ENCODE data around the gene FBLN2. TPM values are rescaled to one million over a fixed set of nuclear protein-coding genes. Genes with fewer than 3 reads are reported as not detected.

FBLN2 gene
- total RNA-seq, 1 donor from 2014 or later = 94.3 TPM

DNA sequence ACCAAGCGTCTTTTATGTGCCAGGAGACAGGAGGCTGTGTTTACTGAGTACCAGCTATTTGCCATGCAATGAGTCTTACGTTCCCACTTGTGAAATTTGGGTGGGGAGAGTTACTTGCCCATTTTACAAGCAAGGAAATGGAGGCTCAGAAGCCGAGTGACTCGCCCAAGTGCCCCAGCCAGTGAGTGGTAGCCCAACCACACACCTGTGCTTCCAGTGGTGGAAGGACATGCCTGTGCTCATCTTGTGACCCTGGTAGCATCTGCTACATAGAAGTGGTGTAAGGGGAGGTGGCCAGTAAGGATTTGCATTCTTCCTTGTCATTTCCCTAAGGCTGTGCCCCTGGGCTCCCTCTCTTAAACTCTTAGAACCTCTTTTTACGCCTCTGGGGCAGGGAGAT is 49.3 kb downstream of the FBLN2 start:
- intact Hi-C loops (cut with DNase I) = no loop called here
- Histone ChIP-seq H3K4me1 (peaks cover 52% of the 10 kb centered on the region), H3K27me3 (no peaks in the 10 kb centered on the region), H3K36me3 (no peaks in the 10 kb centered on the region), H3K4me3 (no peak overlapping the region), H3K27ac (peak overlapping the region; percentile 56), H3K9me3 (no peaks in the 10 kb centered on the region)
- no peak for TF ChIP-seq POLR2A (IDR thresholded peaks at IDR 0.05)
- TF ChIP-seq, protein P1, sequence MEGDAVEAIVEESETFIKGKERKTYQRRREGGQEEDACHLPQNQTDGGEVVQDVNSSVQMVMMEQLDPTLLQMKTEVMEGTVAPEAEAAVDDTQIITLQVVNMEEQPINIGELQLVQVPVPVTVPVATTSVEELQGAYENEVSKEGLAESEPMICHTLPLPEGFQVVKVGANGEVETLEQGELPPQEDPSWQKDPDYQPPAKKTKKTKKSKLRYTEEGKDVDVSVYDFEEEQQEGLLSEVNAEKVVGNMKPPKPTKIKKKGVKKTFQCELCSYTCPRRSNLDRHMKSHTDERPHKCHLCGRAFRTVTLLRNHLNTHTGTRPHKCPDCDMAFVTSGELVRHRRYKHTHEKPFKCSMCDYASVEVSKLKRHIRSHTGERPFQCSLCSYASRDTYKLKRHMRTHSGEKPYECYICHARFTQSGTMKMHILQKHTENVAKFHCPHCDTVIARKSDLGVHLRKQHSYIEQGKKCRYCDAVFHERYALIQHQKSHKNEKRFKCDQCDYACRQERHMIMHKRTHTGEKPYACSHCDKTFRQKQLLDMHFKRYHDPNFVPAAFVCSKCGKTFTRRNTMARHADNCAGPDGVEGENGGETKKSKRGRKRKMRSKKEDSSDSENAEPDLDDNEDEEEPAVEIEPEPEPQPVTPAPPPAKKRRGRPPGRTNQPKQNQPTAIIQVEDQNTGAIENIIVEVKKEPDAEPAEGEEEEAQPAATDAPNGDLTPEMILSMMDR (IDR thresholded peaks at IDR 0.05) = no peak
- TF ChIP-seq POLR2AphosphoS5 (IDR thresholded peaks at IDR 0.05; ENCODE audit: insufficient read depth in 1 of 2, low read depth in 1 of 2) = no peak
- no peak for DNase-seq (ENCODE audit: extremely low spot score in 2 of 2)

DNA sequence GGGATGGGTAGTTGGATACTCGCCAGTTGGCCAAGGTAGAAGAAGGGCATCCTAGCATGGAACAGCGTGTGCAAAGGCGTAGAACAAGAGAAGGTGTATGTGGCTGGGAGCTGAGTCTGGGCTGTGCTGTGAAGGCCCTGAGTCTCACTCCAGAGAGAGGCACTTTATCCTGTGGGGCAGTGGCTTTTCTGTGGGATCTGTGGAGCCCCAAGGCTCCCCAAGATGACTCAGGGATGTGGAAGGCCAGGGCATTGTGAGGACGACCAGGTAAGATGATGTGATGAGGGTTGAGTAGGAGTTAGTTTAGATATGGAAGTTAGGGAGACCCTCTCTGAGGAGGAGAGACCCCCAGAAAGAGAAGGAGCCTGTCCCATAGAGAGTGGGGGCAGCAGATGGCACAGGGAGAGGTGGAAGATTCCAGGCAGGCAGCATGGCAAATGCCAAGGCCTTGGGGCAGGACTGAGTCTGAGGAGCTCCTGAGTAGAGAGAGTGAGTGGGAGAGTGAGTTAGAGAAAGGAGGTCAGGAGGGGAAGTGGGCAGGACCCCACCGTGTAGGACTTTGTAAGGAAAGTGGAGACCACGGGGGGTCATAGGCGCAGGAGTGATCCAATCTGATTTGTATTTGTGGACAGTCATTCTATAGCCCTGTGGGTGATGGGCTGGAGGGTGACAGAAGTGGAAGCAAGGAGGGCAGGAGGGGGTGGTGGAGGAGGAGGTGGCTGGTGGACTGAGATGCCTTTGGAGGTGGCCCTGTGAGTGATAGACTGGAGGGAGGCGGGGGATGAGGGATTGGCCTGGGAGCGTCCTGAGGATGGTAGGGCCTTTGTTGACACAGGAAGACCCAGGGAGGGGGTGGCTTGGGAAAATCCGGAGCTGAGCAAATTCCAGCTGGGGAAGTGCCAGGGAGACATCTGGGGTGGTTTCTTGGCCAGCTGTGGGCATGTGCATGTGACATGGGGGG is 50.3 kb downstream of the FBLN2 start:
- Histone ChIP-seq H3K4me1 (peaks cover 42% of the 10 kb centered on the region), H3K27ac (peak overlapping the region; percentile 56), H3K4me3 (no peak overlapping the region), H3K36me3 (no peaks in the 10 kb centered on the region), H3K9me3 (no peaks in the 10 kb centered on the region), H3K27me3 (no peaks in the 10 kb centered on the region)
- intact Hi-C loops (cut with DNase I) = no loop called here
- TF ChIP-seq, protein P1 (IDR thresholded peaks at IDR 0.05) = no peak
- TF ChIP-seq POLR2A (IDR thresholded peaks at IDR 0.05) = no peak
- no peak for TF ChIP-seq POLR2AphosphoS5 (IDR thresholded peaks at IDR 0.05; ENCODE audit: insufficient read depth in 1 of 2, low read depth in 1 of 2)
- DNase-seq (ENCODE audit: extremely low spot score in 2 of 2) = no peak

DNA sequence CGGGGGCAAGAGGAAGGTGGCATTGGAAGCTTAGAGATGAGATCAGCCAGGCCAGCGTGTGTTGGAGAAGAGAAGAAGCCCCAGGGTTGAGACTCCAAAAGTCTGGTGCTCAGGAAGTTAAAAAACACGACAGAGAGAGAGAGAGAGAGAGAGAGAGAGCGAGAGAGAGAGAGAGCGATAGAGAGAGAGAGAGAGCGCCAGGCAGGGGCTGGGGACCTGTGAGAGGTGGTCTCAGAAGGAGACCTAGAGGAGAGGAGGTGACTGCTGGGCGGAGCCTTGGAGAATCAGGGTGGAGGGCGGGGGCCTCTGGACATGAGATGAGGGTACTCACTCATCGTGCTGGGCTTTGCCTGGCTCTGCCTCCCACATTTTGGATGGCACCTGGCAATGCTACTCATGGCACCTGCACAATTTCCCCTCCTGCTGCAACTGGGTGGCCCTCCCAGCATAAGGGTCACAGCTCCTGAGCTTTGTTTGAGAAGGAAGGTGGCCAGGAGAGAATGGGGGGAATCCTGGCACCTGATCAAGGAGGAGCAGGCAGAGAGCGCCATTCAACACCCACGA is 51.0 kb downstream of the FBLN2 start:
- no peak for TF ChIP-seq POLR2AphosphoS5 (IDR thresholded peaks at IDR 0.05; ENCODE audit: insufficient read depth in 1 of 2, low read depth in 1 of 2)
- TF ChIP-seq POLR2A (IDR thresholded peaks at IDR 0.05) = no peak
- TF ChIP-seq, protein P1 (IDR thresholded peaks at IDR 0.05) = no peak

DNA sequence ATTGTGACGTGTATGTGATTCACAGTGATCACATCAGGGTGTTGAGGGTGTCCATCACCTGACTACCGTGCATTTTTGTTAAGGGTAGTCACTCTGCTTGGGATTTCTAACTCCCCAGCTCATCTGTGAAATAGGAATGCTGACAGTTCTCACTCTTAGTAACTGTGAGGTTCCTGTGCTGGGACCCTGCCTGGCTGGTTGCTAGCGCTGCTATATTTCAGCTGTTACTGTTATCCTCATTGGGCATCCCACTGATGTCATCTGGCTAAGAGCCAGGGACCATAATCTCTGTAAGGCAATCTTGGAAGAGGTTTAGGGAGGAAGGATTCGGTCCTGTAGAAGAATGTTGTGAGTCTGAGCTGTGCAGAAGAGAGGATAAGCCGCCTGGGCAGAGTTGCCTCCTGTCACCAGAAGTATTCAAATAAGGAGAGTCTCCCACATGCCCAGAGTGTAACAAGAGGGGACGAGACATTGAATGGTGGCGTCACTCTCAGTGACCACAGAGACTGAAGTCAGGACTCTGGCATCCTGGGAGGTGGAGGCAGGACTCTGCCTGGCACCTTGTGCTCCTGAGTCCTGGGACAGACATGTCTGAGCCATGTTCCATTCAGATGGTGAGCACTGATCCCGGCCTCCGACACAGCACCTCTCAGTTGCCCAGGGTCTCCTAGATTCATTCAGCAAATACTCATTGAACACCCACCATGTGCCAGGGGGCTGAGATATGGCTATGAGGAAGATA is 52.2 kb downstream of the FBLN2 start:
- H3K4me3 ChIP-seq = no peak overlapping the region

More for the DNA sequence above, 51.0 kb downstream of the FBLN2 start:
- Histone ChIP-seq H3K9me3 (no peaks in the 10 kb centered on the region), H3K27ac (peak overlapping the region; percentile 56), H3K27me3 (no peaks in the 10 kb centered on the region), H3K4me1 (peaks cover 35% of the 10 kb centered on the region), H3K4me3 (no peak overlapping the region), H3K36me3 (no peaks in the 10 kb centered on the region)
- no peak for DNase-seq (ENCODE audit: extremely low spot score in 2 of 2)
- intact Hi-C loops (cut with DNase I) = no loop called here

More for the DNA sequence above, 52.2 kb downstream of the FBLN2 start:
- TF ChIP-seq, protein P1 (IDR thresholded peaks at IDR 0.05) = no peak
- TF ChIP-seq POLR2A (IDR thresholded peaks at IDR 0.05) (no peak), POLR2AphosphoS5 (IDR thresholded peaks at IDR 0.05; ENCODE audit: insufficient read depth in 1 of 2, low read depth in 1 of 2) (no peak)
- Histone ChIP-seq H3K36me3 (no peaks in the 10 kb centered on the region), H3K4me1 (peaks cover 28% of the 10 kb centered on the region), H3K27ac (no peak overlapping the region), H3K9me3 (no peaks in the 10 kb centered on the region), H3K27me3 (no peaks in the 10 kb centered on the region)
- no peak for DNase-seq (ENCODE audit: extremely low spot score in 2 of 2)
- intact Hi-C loops (cut with DNase I) = no loop called here

Data from vagina (tissue), 2 donors.